NCI-H1417 (cell line): ENCODE results near the gene FAM107B.

Experiments
- DNase-seq, 3 experiments: peaks; one replicate each; lab custom pipeline; 2025; lab: John Stamatoyannopoulos, UW

FAM107B gene

GRCh38 chr10:14558025-14558424 lies 216.7 kb downstream of the FAM107B start:
- DNase-seq, result no peak

GRCh38 chr10:14557567-14557966 lies 217.1 kb downstream of the FAM107B start:
- no peak for DNase-seq

- DNase-seq, result no peak
Measured at GRCh38 chr10:14556285-14556956, 218.3 kb downstream of the FAM107B start.

- no peak for DNase-seq
Measured at GRCh38 chr10:14555807-14556206, 218.9 kb downstream of the FAM107B start.

GRCh38 chr10:14554491-14555205 lies 220.0 kb downstream of the FAM107B start:
- DNase-seq, result no peak

GRCh38 chr10:14554091-14554490 lies 220.6 kb downstream of the FAM107B start:
- DNase-seq, result no peak

- DNase-seq, result no peak
Measured at GRCh38 chr10:14553448-14553847, 221.2 kb downstream of the FAM107B start.

GRCh38 chr10:14552015-14552414 lies 222.7 kb downstream of the FAM107B start:
- DNase-seq, result no peak

GRCh38 chr10:14550471-14550981 lies 224.2 kb downstream of the FAM107B start:
- no peak for DNase-seq

- DNase-seq, result no peak
Measured at GRCh38 chr10:14549496-14549895, 225.2 kb downstream of the FAM107B start.

GRCh38 chr10:14548970-14549369 lies 225.7 kb downstream of the FAM107B start:
- no peak for DNase-seq

- peak in 1 of 3 experiments; percentile 39 for DNase-seq
Measured at GRCh38 chr10:14548474-14548873, 226.2 kb downstream of the FAM107B start.

- DNase-seq, result peak in 2 of 3 experiments; percentile 8 to 43
Measured at GRCh38 chr10:14547816-14548215, 226.9 kb downstream of the FAM107B start.

- DNase-seq, result no peak
Measured at GRCh38 chr10:14545827-14546226, 228.9 kb downstream of the FAM107B start.

GRCh38 chr10:14543904-14544210 lies 230.8 kb downstream of the FAM107B start:
- DNase-seq, result no peak

GRCh38 chr10:14543046-14543903 lies 231.4 kb downstream of the FAM107B start:
- DNase-seq, result peak in 1 of 3 experiments; percentile 11

- DNase-seq, result no peak
Measured at GRCh38 chr10:14541379-14541778, 233.3 kb downstream of the FAM107B start.

- DNase-seq, result no peak
Measured at GRCh38 chr10:14540611-14541010, 234.1 kb downstream of the FAM107B start.

- no peak for DNase-seq
Measured at GRCh38 chr10:14540062-14540461, 234.6 kb downstream of the FAM107B start.

GRCh38 chr10:14539176-14539575 lies 235.5 kb downstream of the FAM107B start:
- DNase-seq, result no peak

GRCh38 chr10:14536241-14537213 lies 238.2 kb downstream of the FAM107B start:
- DNase-seq, result peak; percentile 5 to 43 (median 40)
